Activated B cell treated with CpG ODN at 0.5 μM for 24 hours (primary cell): ENCODE measurements around the gene ECM2. TPM values are rescaled to one million over a fixed set of nuclear protein-coding genes. Genes with fewer than 3 reads are reported as not detected.

Experiments
- ATAC-seq: fragments of 200-7000 bp; cut with Tn5 transposase; one replicate; pipeline ENCODE4 v1.10.0; 2021; ENCODE audit warnings: low read depth, mild to moderate bottlenecking, moderate library complexity
- CTCF ChIA-PET: fragments of 350-600 bp; sonication (Branson Sonifier 250); formaldehyde crosslinking; loops from one replicate; lab custom pipeline; 2021; ENCODE audit warnings: antibody characterized with exemption; lab: Charles Lee
- POLR2A ChIA-PET: fragments of 350-600 bp; sonication (Branson Sonifier 250); formaldehyde crosslinking; loops from one replicate; lab custom pipeline; 2021; ENCODE audit warnings: antibody characterized with exemption; lab: Charles Lee
- DNase-seq: peaks from one replicate; pipeline ENCODE4 v3.0.0; 2022
- H3K27ac Mint-ChIP-seq: one replicate; pipeline ENCODE4 v1.8.0; 2020; ENCODE audit warnings: mixed read lengths
- H3K27me3 Mint-ChIP-seq: one replicate; pipeline ENCODE4 v1.8.0; 2021; ENCODE audit warnings: mixed read lengths
- H3K36me3 Mint-ChIP-seq: one replicate; pipeline ENCODE4 v1.8.0; 2021; ENCODE audit warnings: low read depth, mixed read lengths
- H3K4me1 Mint-ChIP-seq: one replicate; pipeline ENCODE4 v1.8.0; 2021; ENCODE audit warnings: mixed read lengths
- H3K4me3 Mint-ChIP-seq: one replicate; pipeline ENCODE4 v1.8.0; 2020; ENCODE audit warnings: mild to moderate bottlenecking, mixed read lengths
- H3K9me3 Mint-ChIP-seq: one replicate; pipeline ENCODE4 v1.8.0; 2020; ENCODE audit warnings: mixed read lengths
- CTCF ChIP-seq: fragments of 200-600 bp; IDR thresholded peaks from one replicate; pipeline ENCODE4 v1.8.0; 2022; ENCODE audit warnings: antibody characterized with exemption, mild to moderate bottlenecking
- intact Hi-C: fragments of 100-400 bp; cut with micrococcal nuclease; formaldehyde crosslinking; loops from one replicate; pipeline ENCODE4 v1.15.1; 2024
- total RNA-seq: library from RNA; stranded (reverse); gene quantifications from 2 replicates; pipeline ENCODE4 v1.2.3, GENCODE V29; 2022

The ECM2 gene
- total RNA-seq, 1 donor from 2014 or later: not detected

GRCh38 chr9:92493749-92494387, 41.9 kb downstream of the ECM2 start:
- Mint-ChIP-seq H3K4me3 (no peak overlapping the region), H3K27me3 (no peaks in the 10 kb centered on the region), H3K4me1 (no peaks in the 10 kb centered on the region), H3K36me3 (no peaks in the 10 kb centered on the region), H3K27ac (no peak overlapping the region), H3K9me3 (no peaks in the 10 kb centered on the region)
- no peak for ATAC-seq
- POLR2A ChIA-PET: no interaction called here
- intact Hi-C loops: no loop called here
- no peak for TF ChIP-seq CTCF
- CTCF ChIA-PET: no interaction called here
- DNase-seq: no peak

DNA sequence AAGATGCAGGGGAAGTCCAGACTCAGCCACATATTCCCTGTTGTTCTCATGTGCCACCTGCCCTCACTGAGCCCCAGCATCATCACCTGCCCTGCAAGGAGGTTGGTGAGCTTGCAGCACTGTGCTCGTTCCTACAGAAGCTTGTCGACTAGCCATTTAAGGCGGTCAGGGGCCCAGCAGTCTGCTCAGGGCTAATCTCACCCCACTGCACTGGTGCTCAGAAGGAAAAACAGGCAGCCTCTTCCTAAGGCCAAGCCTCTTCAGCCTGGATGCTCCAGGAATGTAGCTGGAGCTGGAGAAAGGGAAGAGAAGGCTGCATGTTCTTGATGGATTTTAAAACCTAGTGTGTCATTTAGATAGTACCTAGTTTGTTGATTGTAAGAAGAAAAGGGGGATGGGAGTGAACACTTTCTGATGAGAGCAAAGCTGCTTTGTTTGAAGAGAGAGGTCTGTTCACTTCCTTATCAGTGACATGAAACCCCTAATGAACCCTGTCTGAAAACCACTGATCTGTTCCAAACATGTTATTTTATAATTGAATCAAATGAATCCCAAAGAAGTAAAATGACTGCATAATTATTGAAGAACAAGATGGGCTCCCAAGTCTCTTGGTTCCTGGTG, 42.9 kb downstream of the ECM2 start:
- Mint-ChIP-seq H3K27ac (no peak overlapping the region), H3K27me3 (no peaks in the 10 kb centered on the region), H3K9me3 (no peaks in the 10 kb centered on the region), H3K4me1 (no peaks in the 10 kb centered on the region), H3K36me3 (no peaks in the 10 kb centered on the region), H3K4me3 (no peak overlapping the region)
- POLR2A ChIA-PET: no interaction called here
- DNase-seq: no peak
- TF ChIP-seq CTCF: no peak
- ATAC-seq: no peak
- intact Hi-C loops: no loop called here
- CTCF ChIA-PET: no interaction called here

DNA sequence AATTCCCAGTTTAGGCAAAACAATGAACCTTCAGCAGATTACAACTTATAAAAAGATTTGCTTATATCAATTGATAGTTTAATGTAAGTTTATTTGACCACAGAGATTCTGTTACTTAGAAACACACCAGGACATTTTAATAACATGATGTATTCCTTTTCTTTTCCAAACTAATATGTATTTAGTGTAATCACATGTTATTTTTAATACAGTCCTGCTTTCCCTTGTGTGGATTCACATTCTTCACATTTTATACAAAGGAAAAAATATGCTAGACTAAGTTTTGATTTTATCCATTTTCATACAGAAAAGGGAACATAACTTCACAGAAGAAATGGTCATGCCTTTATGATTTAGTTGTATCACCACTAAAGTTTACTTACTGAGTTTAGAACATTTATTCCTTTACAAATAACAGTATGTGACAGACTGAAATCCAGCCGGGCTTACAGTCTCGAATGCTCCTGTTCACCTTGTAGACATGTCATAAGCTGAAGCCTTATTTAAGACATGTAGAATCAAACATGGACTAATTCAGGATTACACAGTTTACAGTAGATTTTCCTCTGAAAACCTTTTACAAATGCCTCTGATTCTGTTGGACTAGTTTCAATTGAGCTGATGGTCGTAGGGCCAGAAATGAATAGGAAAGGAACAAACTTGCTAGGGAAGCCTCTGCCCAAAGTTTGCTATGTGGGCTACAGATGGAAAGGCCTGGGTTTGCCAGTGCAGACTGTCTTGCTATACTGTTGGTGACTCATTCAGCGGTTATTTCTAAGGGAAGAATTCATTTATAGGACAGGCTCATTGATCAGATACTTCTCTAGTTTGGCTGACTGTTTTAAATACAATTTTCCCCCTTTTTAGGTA, 46.9 kb downstream of the ECM2 start:
- no peaks in the 10 kb centered on the region for H3K4me1 Mint-ChIP-seq
- no peak overlapping the region for H3K4me3 Mint-ChIP-seq
- POLR2A ChIA-PET: no interaction called here
- no peaks in the 10 kb centered on the region for H3K36me3 Mint-ChIP-seq
- no peaks in the 10 kb centered on the region for H3K27me3 Mint-ChIP-seq
- intact Hi-C loops: no loop called here
- no peak for ATAC-seq
- TF ChIP-seq CTCF: no peak
- CTCF ChIA-PET: no interaction called here
- DNase-seq: no peak
- H3K9me3 Mint-ChIP-seq: no peaks in the 10 kb centered on the region
- H3K27ac Mint-ChIP-seq: no peak overlapping the region

- H3K27me3 Mint-ChIP-seq: no peaks in the 10 kb centered on the region
- H3K36me3 Mint-ChIP-seq: no peaks in the 10 kb centered on the region
- no peaks in the 10 kb centered on the region for H3K9me3 Mint-ChIP-seq
- CTCF ChIA-PET: no interaction called here
- POLR2A ChIA-PET: no interaction called here
- no peak for TF ChIP-seq CTCF
- H3K4me1 Mint-ChIP-seq: no peaks in the 10 kb centered on the region
- no peak overlapping the region for H3K27ac Mint-ChIP-seq
- DNase-seq (no peak), ATAC-seq (no peak)
- intact Hi-C loops: no loop called here
- H3K4me3 Mint-ChIP-seq: no peak overlapping the region
Observed at GRCh38 chr9:92486371-92486770, 49.4 kb downstream of the ECM2 start.

DNA sequence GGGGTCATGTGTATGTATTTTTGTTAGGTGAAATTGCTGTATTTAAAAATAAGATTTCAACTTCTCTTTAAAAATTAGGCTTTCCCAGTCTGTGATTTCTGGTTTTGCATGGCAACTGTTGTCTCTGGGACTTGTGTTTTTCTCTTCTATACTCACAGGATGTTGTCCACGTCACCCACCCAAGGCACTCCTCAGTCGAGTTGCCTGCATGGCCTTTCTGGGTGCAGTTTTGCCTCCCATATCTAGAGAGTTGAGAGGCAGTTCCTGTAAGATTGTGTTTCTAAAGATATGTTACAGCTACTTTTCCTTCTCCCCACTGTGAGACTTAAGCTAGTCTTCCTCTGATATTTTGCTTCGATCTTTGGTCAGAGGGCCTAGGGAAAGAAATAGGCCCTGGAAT, 51.2 kb downstream of the ECM2 start:
- Mint-ChIP-seq H3K27me3 (no peaks in the 10 kb centered on the region), H3K9me3 (no peaks in the 10 kb centered on the region), H3K36me3 (no peaks in the 10 kb centered on the region), H3K27ac (no peak overlapping the region), H3K4me1 (peaks cover 2% of the 10 kb centered on the region), H3K4me3 (no peak overlapping the region)
- no peak for TF ChIP-seq CTCF
- DNase-seq (no peak), ATAC-seq (no peak)
- ChIA-PET CTCF (no interaction called here), POLR2A (no interaction called here)
- intact Hi-C loops: no loop called here
